ENCODE data around the gene GPALPP1. TPM values are rescaled to one million over a fixed set of nuclear protein-coding genes. Genes with fewer than 3 reads are reported as not detected.
"Not testable (repeated sequence)": the region's sequence is repeated elsewhere in the genome, so short reads cannot be mapped to it uniquely, and the experiment has no call there.

GPALPP1 gene, protein sequence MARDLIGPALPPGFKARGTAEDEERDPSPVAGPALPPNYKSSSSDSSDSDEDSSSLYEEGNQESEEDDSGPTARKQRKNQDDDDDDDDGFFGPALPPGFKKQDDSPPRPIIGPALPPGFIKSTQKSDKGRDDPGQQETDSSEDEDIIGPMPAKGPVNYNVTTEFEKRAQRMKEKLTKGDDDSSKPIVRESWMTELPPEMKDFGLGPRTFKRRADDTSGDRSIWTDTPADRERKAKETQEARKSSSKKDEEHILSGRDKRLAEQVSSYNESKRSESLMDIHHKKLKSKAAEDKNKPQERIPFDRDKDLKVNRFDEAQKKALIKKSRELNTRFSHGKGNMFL
- total RNA-seq: 10 to 100 TPM; 12.6 to 14.2 TPM
- long read RNA-seq, transcript GPALPP1-203 (8 exons, 1,393 nt): major isoform, 5 of 13 reads
- long read RNA-seq, partial matches to known transcripts: 8 of 13 reads
- long read RNA-seq, other reads (novel, unspliced or antisense): 0 of 13 reads

- DNase-seq (peak; percentile 95), ATAC-seq (peak; percentile 99)
- intact Hi-C loops (cut with DNase I): no loop called here
Measured at GRCh38 chr13:44989071-44989889, at the start of gene GPALPP1, which contains the start of gene NUFIP1. Gene GPALPP1, plus strand, starts transcription at chr13:44989538. Its CDS starts 117 bp downstream, at chr13:44989655. Gene NUFIP1, minus strand, starts transcription at chr13:44989471. Its CDS starts 35 bp downstream, at chr13:44989436.

GRCh38 chr13:44943411-44943810, 45.9 kb upstream of the GPALPP1 start:
- intact Hi-C loops (cut with DNase I); ATAC-seq: not testable (repeated sequence)

DNA sequence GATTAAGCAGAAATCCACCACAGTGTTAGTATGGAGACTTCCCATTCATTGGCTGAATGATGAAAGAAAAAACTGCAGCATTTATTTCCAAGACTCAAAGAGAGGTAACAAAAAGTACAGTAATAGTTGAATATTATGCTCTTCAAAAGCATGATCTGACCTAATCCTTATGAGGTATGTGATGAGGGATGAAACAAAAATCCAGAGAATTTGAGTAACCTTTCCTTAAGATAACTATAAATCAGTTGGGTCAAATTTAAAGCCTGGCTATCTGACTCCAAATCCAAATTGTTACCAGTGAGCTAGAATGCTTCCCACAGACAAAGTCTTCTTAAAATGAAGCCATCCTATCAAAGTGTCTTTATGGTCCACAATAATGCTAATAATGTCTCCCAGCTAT, 38.2 kb upstream of the GPALPP1 start:
- ATAC-seq (no peak), DNase-seq (no peak)
- intact Hi-C loops (cut with DNase I): no loop called here

More at GRCh38 chr13:44943411-44943810, 45.9 kb upstream of the GPALPP1 start:
- DNase-seq: not testable (repeated sequence)

DNA sequence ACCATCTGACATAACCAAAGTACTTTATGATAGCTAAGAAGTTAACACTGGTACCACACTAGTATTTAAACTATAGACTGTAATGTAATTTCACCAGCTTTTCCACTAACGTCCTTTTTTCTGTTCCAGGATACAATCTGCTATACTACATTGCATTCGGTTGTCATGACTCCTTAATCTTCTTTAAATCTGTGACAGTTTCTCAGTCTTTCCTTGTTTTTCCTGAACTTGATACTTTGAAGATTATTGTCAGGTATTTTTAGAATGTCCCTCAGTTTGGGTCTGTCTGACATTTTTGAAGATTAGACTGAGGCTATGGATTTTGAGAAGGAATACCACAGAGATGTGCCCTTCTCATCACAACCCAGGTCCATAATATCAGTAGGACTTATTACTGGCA, 36.7 kb upstream of the GPALPP1 start:
- no peak for DNase-seq
- intact Hi-C loops (cut with DNase I): no loop called here
- no peak for ATAC-seq

DNA sequence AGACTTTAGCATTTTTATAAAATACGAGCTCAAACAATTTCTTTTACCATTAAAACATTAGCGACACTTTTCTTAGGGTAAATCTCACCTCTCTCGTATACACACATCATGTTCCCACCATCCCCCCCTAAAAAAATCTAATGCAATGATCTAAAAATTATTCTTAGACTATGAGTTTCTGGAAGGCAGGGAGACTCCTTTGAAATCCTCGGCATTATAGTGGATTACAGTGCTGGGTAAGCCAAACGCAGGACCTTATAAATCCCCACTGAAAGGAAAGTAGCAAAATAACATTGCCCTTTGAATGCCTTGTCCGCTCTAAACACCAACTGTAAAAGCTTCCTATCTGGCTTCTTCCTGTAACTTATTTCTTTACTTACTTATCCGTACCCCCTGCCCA, 35.1 kb upstream of the GPALPP1 start:
- DNase-seq (no peak), ATAC-seq (no peak)
- intact Hi-C loops (cut with DNase I): no loop called here

DNA sequence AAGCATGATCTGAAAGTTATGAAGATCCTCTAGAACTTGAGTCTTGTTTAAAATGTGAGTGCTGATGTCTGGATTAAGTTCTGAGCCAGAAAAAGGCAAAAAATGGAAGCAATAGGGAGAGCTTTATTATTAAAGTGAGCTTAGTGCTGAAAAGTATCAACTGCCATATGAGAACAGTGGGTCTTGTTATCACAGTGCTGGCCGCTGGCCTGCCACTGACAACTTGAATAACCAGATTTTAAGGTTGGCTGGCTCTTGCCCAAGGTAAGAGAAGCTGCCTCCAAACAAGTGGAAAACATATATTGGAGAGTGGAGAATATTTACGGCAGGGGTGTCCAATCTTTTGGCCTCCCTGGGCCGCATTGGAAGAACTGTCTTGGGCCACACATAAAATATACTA, 33.9 kb upstream of the GPALPP1 start:
- DNase-seq (no peak), ATAC-seq (peak; percentile 24 to 53)
- intact Hi-C loops (cut with DNase I): no loop called here

DNA sequence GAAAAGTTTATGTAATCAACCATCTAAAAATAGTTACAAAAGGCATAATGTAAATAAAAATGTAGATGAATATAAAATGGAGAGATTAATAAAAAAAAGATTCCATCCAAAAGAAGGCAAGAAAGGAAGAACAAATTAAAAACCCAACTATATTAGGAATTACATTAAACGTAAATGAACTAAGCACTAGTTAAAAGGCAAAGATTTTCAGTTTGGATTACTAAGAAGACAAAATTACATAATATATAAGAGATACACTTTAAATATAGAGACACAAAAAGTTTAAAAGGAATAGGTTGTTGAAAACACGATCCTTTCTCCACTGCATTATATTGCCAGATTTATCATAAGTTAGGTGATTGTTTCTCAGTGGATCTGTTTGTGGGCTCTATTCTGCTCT, 27.3 kb upstream of the GPALPP1 start:
- intact Hi-C loops (cut with DNase I): no loop called here
- no peak for ATAC-seq

DNA sequence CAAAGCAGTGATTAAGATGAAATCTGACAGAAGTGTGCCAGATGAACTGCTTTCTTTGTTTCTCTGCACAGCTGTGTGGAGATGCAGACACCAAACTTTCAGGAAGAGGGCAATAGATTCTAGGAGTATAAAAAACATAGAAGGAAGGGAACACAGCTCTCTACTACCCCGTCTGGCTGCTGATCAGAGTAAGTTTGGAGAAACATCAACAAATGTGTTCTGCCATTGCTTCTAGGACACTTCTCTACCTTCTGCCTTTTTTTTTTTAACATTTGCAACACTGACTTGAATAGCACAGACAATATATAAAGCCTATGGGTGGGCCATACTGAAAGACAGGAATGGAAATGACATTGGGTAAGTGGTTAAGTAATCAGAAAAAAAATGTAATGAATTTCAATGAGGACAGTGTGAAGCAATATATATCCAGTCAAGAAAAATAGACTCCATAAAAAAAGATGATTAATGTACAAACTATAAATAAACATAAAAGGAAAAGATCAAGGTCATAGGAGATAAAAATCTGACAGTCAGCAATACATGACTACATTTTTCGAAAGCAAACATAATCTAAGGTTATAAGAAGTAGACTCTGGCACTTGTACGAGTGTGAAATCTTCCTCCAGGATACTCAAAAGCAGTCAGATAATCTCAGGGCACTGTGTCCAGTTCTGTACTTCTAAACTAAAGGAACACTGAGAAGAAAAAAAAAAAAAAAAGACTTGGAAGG, 21.5 kb upstream of the GPALPP1 start:
- DNase-seq: no peak
- peak in 1 of 2 donors; percentile 42 for ATAC-seq
- intact Hi-C loops (cut with DNase I): loop anchor here in 1 of 2 donors (2.0 to 5.0 kb wide), 2 partner anchors 51 to 483 kb away; no protein-coding TSS in a partner anchor

More for the DNA sequence above, 27.3 kb upstream of the GPALPP1 start:
- DNase-seq: no peak

- no peak for ATAC-seq
- intact Hi-C loops (cut with DNase I): loop anchor here in 1 of 2 donors (2.0 to 5.0 kb wide), 2 partner anchors 51 to 484 kb away; no protein-coding TSS in a partner anchor
- DNase-seq: no peak
Measured at GRCh38 chr13:44968434-44968815, 20.9 kb upstream of the GPALPP1 start.

DNA sequence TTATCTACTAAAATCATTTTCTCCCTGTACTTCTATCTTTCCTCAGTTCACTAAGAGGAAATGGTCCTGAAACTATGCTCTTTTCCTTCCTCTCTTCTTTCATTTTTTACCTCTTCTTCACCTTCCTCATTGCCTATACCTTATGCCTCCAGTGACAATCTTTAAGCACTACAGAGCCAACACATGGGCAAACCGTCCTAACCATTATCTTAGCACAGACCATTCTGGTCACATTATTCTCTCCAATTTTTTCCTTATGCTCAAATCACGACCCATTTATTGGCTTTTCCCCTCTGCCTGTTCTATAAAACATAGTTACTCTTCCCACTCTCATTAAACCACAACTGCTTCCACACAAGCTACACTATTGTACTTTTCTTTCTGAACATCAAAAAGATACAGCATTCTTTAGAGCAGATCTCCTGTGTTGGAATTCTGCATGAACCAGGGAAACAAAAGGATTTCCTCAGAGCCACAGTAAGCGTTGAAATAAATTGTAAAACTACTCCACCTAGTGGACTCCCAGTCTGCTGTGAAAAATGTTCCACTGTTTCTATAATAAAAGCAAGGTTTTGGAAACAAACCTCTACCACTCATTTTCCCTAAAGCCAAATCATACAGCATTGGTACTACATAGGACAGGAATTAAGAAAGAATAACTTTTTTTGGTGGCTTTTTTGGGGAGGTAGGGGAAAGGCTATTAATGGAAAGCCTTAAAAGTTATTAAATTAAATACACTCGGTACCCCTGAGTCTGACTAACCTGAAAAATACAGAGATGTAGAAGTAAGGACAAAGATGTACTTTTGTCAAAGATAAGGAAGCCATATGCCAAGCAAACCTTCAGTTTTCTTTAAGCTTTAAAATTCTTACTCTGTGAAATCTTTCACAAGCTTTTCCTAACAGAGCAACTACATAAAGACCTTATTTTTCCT, 19.5 kb upstream of the GPALPP1 start:
- DNase-seq: no peak
- peak; percentile 55 to 74 for ATAC-seq
- intact Hi-C loops (cut with DNase I): loop anchor here (2.0 to 5.0 kb wide), 5 partner anchors 53 to 1068 kb away; no protein-coding TSS in a partner anchor

- intact Hi-C loops (cut with DNase I): loop anchor here (2.0 to 5.0 kb wide), 3 partner anchors 485 to 1070 kb away; no protein-coding TSS in a partner anchor
- ATAC-seq: no peak
- DNase-seq: no peak
Measured at GRCh38 chr13:44971656-44972595, 17.4 kb upstream of the GPALPP1 start.

DNA sequence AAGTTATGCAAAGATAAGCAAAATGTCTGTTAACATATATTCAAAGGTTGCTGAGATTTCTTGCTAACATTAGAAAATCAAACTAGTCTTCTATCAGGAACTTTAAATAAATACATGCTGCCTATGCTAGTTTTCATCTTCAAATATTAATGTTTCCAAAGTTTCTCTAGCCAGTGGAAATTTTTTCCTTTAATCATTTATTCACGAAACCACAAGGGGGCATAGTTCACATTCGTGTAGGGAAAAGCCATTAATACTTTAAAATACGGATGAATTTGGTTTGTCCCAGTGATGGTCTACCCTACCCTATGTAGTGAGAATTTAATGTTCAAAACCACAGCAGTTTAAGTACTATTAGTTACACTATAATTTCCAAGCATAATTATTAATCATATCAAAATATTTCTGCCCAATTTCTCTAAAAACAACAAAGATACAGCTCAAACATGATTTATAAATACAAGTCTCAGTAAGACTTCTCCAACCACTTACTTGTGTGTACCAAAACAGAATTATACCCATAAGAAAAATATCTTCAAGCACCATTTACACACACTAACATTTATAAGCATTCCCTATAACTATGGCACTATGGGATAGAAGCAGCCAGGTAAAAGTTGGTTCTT, 16.3 kb upstream of the GPALPP1 start:
- DNase-seq (no peak), ATAC-seq (no peak)
- intact Hi-C loops (cut with DNase I): loop anchor here in 1 of 2 donors (5.0 kb wide), 2 partner anchors 486 to 1071 kb away; no protein-coding TSS in a partner anchor

GRCh38 chr13:44974056-44974793, 15.1 kb upstream of the GPALPP1 start:
- ATAC-seq (peak in 1 of 2 donors; percentile 50), DNase-seq (peak; percentile 71)
- intact Hi-C loops (cut with DNase I): loop anchor here in 1 of 2 donors (5.0 kb wide), 2 partner anchors 487 to 1072 kb away; no protein-coding TSS in a partner anchor

DNA sequence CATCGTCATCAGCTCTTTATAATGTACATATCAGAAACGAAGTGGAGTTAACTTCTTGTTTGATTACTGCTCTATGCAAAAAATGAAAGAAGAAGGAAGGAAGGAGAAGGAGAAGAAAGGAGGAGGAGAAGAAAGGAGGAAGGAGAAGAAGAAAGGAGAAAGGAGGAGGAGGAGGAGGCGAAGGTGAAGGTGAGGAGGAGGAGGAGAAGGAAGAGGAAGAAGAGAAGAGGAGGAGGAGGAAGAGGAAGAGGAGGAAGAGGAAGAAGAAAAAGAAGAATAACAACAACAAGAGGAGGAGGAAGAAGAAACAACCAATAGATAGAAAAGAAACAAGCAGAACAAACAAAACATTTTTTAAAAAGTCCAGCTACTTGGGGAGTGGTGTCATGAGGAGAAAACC, 13.1 kb upstream of the GPALPP1 start:
- intact Hi-C loops (cut with DNase I): no loop called here
- DNase-seq (no peak), ATAC-seq (no peak)

- intact Hi-C loops (cut with DNase I): no loop called here
- DNase-seq: no peak
- no peak for ATAC-seq
Measured at GRCh38 chr13:44976949-44977583, 12.3 kb upstream of the GPALPP1 start.
